AG09309 (cell line): Measurements from ENCODE around the gene RAD51B.

Source experiments
- DNase-seq: peaks from one replicate; pipeline ENCODE4 v3.0.0-alpha.2; 2010; ENCODE audit warnings: low read depth
- H3K4me3 ChIP-seq: 2 replicates; pipeline ENCODE4 v1.5.1; 2011; ENCODE audit warnings: mild to moderate bottlenecking, low read depth, low read length, moderate library complexity; ENCODE audit not compliant: control insufficient read depth
- CTCF ChIP-seq: IDR thresholded peaks from 2 replicates; pipeline ENCODE4 v1.5.1; 2011; ENCODE audit warnings: mild to moderate bottlenecking, low read depth, low read length, inconsistent platforms; ENCODE audit not compliant: insufficient read depth, control insufficient read depth; ENCODE audit errors: missing control alignments

Gene RAD51B

GRCh38 chr14:68359837-68360552 lies 540.4 kb downstream of the RAD51B start:
- DNase-seq, result no peak
- no peak overlapping the region for H3K4me3 ChIP-seq
- TF ChIP-seq CTCF, result no peak

- H3K4me3 ChIP-seq, result no peak overlapping the region
- TF ChIP-seq CTCF, result no peak
- peak; percentile 46 for DNase-seq
These were observed 541.7 kb downstream of the RAD51B start for GRCh38 chr14:68361231-68361630.

- no peak for DNase-seq
- no peak overlapping the region for H3K4me3 ChIP-seq
- TF ChIP-seq CTCF, result no peak
These were observed 543.3 kb downstream of the RAD51B start for GRCh38 chr14:68362846-68363245.

- DNase-seq, result no peak
- no peak for TF ChIP-seq CTCF
- no peak overlapping the region for H3K4me3 ChIP-seq
These were observed 543.9 kb downstream of the RAD51B start for GRCh38 chr14:68363466-68363842.

GRCh38 chr14:68363843-68364767 lies 544.5 kb downstream of the RAD51B start:
- no peak for TF ChIP-seq CTCF
- H3K4me3 ChIP-seq, result no peak overlapping the region
- DNase-seq, result no peak

- H3K4me3 ChIP-seq, result no peak overlapping the region
- DNase-seq, result no peak
- TF ChIP-seq CTCF, result no peak
These were observed 545.2 kb downstream of the RAD51B start for GRCh38 chr14:68364792-68365192.
